ENCODE measurements around the gene ANKRD50. TPM values are rescaled to one million over a fixed set of nuclear protein-coding genes. Genes with fewer than 3 reads are reported as not detected.

Gene ANKRD50
- total RNA-seq, 2 experiments from 2014 or later, result 0.27 to 0.36 TPM

DNA sequence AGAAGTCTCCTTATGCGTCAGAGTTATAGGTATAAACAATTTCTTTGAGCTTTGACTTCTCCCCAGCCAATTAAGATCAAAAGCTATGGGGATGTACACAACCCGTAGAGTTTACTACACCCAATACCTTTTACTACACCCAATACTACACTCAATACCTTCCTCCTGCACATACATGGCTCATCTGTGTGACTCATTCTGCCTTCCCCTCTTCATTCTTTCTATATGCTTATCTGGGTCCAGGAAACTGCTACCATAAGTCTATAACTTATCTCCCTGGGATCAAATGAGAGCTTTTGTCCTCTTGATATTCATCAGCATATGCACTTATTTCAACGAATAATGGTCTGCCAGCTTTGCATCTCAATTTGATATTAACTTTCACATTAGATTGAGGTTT is 28.2 kb downstream of the ANKRD50 start:
- H3K4me3 Mint-ChIP-seq, result no peak overlapping the region
- ChIA-PET CTCF (no interaction called here), POLR2A (no interaction called here)
- no peaks in the 10 kb centered on the region for H3K4me1 Mint-ChIP-seq (ENCODE audit: low read depth)
- H3K27ac Mint-ChIP-seq, result no peak overlapping the region
- intact Hi-C loops (cut with DNase I, micrococcal nuclease), result no loop called here
- Histone ChIP-seq H3K9me3 (ENCODE audit: control insufficient read depth in 1 of 2, insufficient read depth in 1 of 2, low read length in 2 of 2) (no peaks in the 10 kb centered on the region), H3K4me1 (ENCODE audit: insufficient read depth, low read length) (no peaks in the 10 kb centered on the region), H3K27me3 (ENCODE audit: control insufficient read depth in 1 of 2, insufficient read depth in 2 of 2, low read length in 2 of 2) (no peaks in the 10 kb centered on the region), H3K36me3 (ENCODE audit: insufficient read depth, low read length) (no peaks in the 10 kb centered on the region), H3K27ac (ENCODE audit: low read depth in 1 of 2, low read length in 2 of 2) (no peak overlapping the region), H3K4me3 (ENCODE audit: low read length) (no peak overlapping the region)
- H3K36me3 Mint-ChIP-seq (ENCODE audit: low read depth), result no peaks in the 10 kb centered on the region
- H3K27me3 Mint-ChIP-seq, result no peaks in the 10 kb centered on the region
- no peaks in the 10 kb centered on the region for H3K9me3 Mint-ChIP-seq
- DNase-seq, result no peak
- ATAC-seq (ENCODE audit: poor library complexity), result no peak
- TF ChIP-seq, protein P1, sequence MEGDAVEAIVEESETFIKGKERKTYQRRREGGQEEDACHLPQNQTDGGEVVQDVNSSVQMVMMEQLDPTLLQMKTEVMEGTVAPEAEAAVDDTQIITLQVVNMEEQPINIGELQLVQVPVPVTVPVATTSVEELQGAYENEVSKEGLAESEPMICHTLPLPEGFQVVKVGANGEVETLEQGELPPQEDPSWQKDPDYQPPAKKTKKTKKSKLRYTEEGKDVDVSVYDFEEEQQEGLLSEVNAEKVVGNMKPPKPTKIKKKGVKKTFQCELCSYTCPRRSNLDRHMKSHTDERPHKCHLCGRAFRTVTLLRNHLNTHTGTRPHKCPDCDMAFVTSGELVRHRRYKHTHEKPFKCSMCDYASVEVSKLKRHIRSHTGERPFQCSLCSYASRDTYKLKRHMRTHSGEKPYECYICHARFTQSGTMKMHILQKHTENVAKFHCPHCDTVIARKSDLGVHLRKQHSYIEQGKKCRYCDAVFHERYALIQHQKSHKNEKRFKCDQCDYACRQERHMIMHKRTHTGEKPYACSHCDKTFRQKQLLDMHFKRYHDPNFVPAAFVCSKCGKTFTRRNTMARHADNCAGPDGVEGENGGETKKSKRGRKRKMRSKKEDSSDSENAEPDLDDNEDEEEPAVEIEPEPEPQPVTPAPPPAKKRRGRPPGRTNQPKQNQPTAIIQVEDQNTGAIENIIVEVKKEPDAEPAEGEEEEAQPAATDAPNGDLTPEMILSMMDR (IDR thresholded peaks at IDR 0.05), result no peak

- Mint-ChIP-seq H3K36me3 (ENCODE audit: low read depth) (no peaks in the 10 kb centered on the region), H3K27me3 (no peaks in the 10 kb centered on the region), H3K4me1 (ENCODE audit: low read depth) (no peaks in the 10 kb centered on the region), H3K4me3 (no peak overlapping the region), H3K9me3 (no peaks in the 10 kb centered on the region), H3K27ac (no peak overlapping the region)
- ATAC-seq (ENCODE audit: poor library complexity), result no peak
- ChIA-PET POLR2A (no interaction called here), CTCF (interaction anchor here (0.6 kb wide), 1 partner anchor 912 kb away, joined by 4 read pairs; no protein-coding TSS in a partner anchor)
- Histone ChIP-seq H3K27ac (ENCODE audit: low read depth in 1 of 2, low read length in 2 of 2) (no peak overlapping the region), H3K27me3 (ENCODE audit: control insufficient read depth in 1 of 2, insufficient read depth in 2 of 2, low read length in 2 of 2) (no peaks in the 10 kb centered on the region), H3K36me3 (ENCODE audit: insufficient read depth, low read length) (no peaks in the 10 kb centered on the region), H3K9me3 (ENCODE audit: control insufficient read depth in 1 of 2, insufficient read depth in 1 of 2, low read length in 2 of 2) (no peaks in the 10 kb centered on the region), H3K4me1 (ENCODE audit: insufficient read depth, low read length) (no peaks in the 10 kb centered on the region), H3K4me3 (ENCODE audit: low read length) (no peak overlapping the region)
- intact Hi-C loops (cut with DNase I, micrococcal nuclease), result no loop called here
- TF ChIP-seq, protein P1 (IDR thresholded peaks at IDR 0.05), result no peak
- DNase-seq, result no peak
These were observed 30.1 kb downstream of the ANKRD50 start for GRCh38 chr4:124682384-124682783.

- CTCF ChIA-PET, result no interaction called here
These were observed 46.0 kb downstream of the ANKRD50 start for GRCh38 chr4:124666496-124666895.

More at GRCh38 chr4:124666496-124666895, 46.0 kb downstream of the ANKRD50 start:
- no peak overlapping the region for H3K27ac Mint-ChIP-seq
- no peaks in the 10 kb centered on the region for H3K9me3 ChIP-seq (ENCODE audit: control insufficient read depth in 1 of 2, insufficient read depth in 1 of 2, low read length in 2 of 2)
- no peaks in the 10 kb centered on the region for H3K27me3 ChIP-seq (ENCODE audit: control insufficient read depth in 1 of 2, insufficient read depth in 2 of 2, low read length in 2 of 2)
- H3K4me3 ChIP-seq (ENCODE audit: low read length), result no peak overlapping the region
- intact Hi-C loops (cut with DNase I, micrococcal nuclease), result no loop called here
- H3K4me1 ChIP-seq (ENCODE audit: insufficient read depth, low read length), result no peaks in the 10 kb centered on the region
- no peaks in the 10 kb centered on the region for H3K9me3 Mint-ChIP-seq
- no peaks in the 10 kb centered on the region for H3K36me3 ChIP-seq (ENCODE audit: insufficient read depth, low read length)
- DNase-seq (no peak), ATAC-seq (ENCODE audit: poor library complexity) (no peak)
- TF ChIP-seq, protein P1 (IDR thresholded peaks at IDR 0.05), result no peak
- H3K36me3 Mint-ChIP-seq (ENCODE audit: low read depth), result no peaks in the 10 kb centered on the region
- no peaks in the 10 kb centered on the region for H3K27me3 Mint-ChIP-seq
- H3K4me3 Mint-ChIP-seq, result no peak overlapping the region
- no peaks in the 10 kb centered on the region for H3K4me1 Mint-ChIP-seq (ENCODE audit: low read depth)
- H3K27ac ChIP-seq (ENCODE audit: low read depth in 1 of 2, low read length in 2 of 2), result no peak overlapping the region
- POLR2A ChIA-PET, result no interaction called here

All from CD4-positive, alpha-beta T cell (primary cell).